A673 (cell line): ENCODE measurements around the gene MBOAT7.

Source experiments
- EZH2 ChIP-seq: fragments of 200-600 bp; sonication (generic); IDR thresholded peaks from 2 replicates; pipeline ENCODE4 v1.6.1; 2017; ENCODE audit warnings: borderline replicate concordance, low read depth, mild to moderate bottlenecking, mixed read lengths, antibody characterized with exemption, low read length; ENCODE audit not compliant: poor library complexity, severe bottlenecking
- TF ChIP-seq, protein P1 (sequence below): fragments of 300-800, 200-600 bp; sonication (generic); conservative IDR thresholded peaks from 2 replicates; pipeline ENCODE4 v1.5.1; 2017; ENCODE audit warnings: low read depth, mild to moderate bottlenecking, antibody characterized with exemption, low read length, moderate library complexity, mixed read lengths

DNA sequence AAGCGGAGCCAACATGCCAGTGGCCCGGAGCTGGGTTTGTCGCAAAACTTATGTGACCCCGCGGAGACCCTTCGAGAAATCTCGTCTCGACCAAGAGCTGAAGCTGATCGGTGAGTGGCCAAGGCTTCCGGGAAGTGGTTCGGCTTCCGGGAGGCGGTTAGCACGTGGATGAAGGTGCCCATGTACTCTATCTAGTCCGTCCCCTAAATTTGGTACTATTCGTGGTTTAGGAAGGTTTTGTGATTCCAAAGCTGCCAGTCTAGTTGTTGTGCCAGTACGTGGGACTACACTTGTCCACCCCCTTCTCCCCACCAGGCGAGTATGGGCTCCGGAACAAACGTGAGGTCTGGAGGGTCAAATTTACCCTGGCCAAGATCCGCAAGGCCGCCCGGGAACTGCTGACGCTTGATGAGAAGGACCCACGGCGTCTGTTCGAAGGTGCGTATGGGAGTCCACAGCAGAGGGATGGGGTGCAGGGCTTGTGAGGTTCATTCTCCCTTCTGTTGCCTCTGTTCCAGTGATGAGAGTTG lies 11.9 kb upstream of the MBOAT7 start:
- TF ChIP-seq, protein P1, sequence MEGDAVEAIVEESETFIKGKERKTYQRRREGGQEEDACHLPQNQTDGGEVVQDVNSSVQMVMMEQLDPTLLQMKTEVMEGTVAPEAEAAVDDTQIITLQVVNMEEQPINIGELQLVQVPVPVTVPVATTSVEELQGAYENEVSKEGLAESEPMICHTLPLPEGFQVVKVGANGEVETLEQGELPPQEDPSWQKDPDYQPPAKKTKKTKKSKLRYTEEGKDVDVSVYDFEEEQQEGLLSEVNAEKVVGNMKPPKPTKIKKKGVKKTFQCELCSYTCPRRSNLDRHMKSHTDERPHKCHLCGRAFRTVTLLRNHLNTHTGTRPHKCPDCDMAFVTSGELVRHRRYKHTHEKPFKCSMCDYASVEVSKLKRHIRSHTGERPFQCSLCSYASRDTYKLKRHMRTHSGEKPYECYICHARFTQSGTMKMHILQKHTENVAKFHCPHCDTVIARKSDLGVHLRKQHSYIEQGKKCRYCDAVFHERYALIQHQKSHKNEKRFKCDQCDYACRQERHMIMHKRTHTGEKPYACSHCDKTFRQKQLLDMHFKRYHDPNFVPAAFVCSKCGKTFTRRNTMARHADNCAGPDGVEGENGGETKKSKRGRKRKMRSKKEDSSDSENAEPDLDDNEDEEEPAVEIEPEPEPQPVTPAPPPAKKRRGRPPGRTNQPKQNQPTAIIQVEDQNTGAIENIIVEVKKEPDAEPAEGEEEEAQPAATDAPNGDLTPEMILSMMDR: no peak
- TF ChIP-seq EZH2: no peak
